ENCODE measurements around the gene KRTCAP2.

Gene KRTCAP2

GRCh38 chr1:155174324-155175280 lies 1.5 kb upstream of the KRTCAP2 start:
- ChIA-PET CTCF (interaction anchor here (0.8 to 11.6 kb wide), 19 partner anchors 11 to 417 kb away, joined by 3 to 167 read pairs (median 6); partner anchors contain the start of genes MTX1, SLC50A1 and THBS3), POLR2A (interaction anchor here (0.6 to 0.7 kb wide), 2 partner anchors 186 to 1317 kb away, joined by 3 read pairs; no protein-coding TSS in a partner anchor)
- no peak for DNase-seq (ENCODE audit: extremely low spot score)
- no peak for TF ChIP-seq CTCF (IDR thresholded peaks at IDR 0.05; ENCODE audit: control extremely low read depth, extremely low read depth, low read depth, missing control alignments)

GRCh38 chr1:155173478-155174323 lies 597 bp upstream of the KRTCAP2 start, which contains the start of gene TRIM46:
Gene TRIM46, plus strand, starts transcription at chr1:155173849. Its CDS starts 118 bp downstream, at chr1:155173967.
- ChIA-PET POLR2A (interaction anchor here (0.6 to 1.7 kb wide), 3 partner anchors 82 to 187 kb away, joined by 3 to 5 read pairs (median 3); no protein-coding TSS in a partner anchor), CTCF (interaction anchor here (0.7 to 11.6 kb wide), 45 partner anchors 10 to 1187 kb away, joined by 3 to 167 read pairs (median 6); partner anchors contain the start of genes EFNA3, FDPS, MTX1 and SLC50A1)
- TF ChIP-seq CTCF (IDR thresholded peaks at IDR 0.05; ENCODE audit: control extremely low read depth, extremely low read depth, low read depth, missing control alignments) = no peak
- peak; percentile 78 for DNase-seq (ENCODE audit: extremely low spot score)

- no peak for TF ChIP-seq CTCF (IDR thresholded peaks at IDR 0.05; ENCODE audit: control extremely low read depth, extremely low read depth, low read depth, missing control alignments)
- ChIA-PET POLR2A (interaction anchor here (0.9 to 1.7 kb wide), 2 partner anchors 80 to 115 kb away, joined by 3 to 5 read pairs; no protein-coding TSS in a partner anchor), CTCF (interaction anchor here (0.8 to 11.6 kb wide), 35 partner anchors 8 to 1185 kb away, joined by 3 to 167 read pairs (median 7); partner anchors contain the start of genes FDPS, RUSC1 and SLC50A1)
- no peak for DNase-seq (ENCODE audit: extremely low spot score)
These were observed 1.0 kb downstream of the KRTCAP2 start for GRCh38 chr1:155171836-155172731.

- ChIA-PET CTCF (interaction anchor here (2.5 to 9.6 kb wide), 3 partner anchors 23 to 85 kb away, joined by 11 to 184 read pairs (median 85); no protein-coding TSS in a partner anchor), POLR2A (no interaction called here)
- no peak for TF ChIP-seq CTCF (IDR thresholded peaks at IDR 0.05; ENCODE audit: control extremely low read depth, extremely low read depth, low read depth, missing control alignments)
- DNase-seq (ENCODE audit: extremely low spot score) = no peak
These were observed 2.3 kb downstream of the KRTCAP2 start for GRCh38 chr1:155170806-155171205.

- ChIA-PET CTCF (interaction anchor here (2.5 to 9.6 kb wide), 4 partner anchors 23 to 85 kb away, joined by 11 to 184 read pairs (median 56); partner anchors contain the start of gene SLC50A1), POLR2A (no interaction called here)
- no peak for DNase-seq (ENCODE audit: extremely low spot score)
- no peak for TF ChIP-seq CTCF (IDR thresholded peaks at IDR 0.05; ENCODE audit: control extremely low read depth, extremely low read depth, low read depth, missing control alignments)
These were observed 2.9 kb downstream of the KRTCAP2 start for GRCh38 chr1:155170101-155170785.

Measured in GM10248 (cell line).